HCT116 (cell line): ENCODE results near the gene GRM8. TPM values are rescaled to one million over a fixed set of nuclear protein-coding genes. Genes with fewer than 3 reads are reported as not detected.

Source experiments
- ATAC-seq: fragments of 200-7000 bp; cut with Tn5 transposase; 2 replicates; pipeline ENCODE4 v1.9.1; 2020; ENCODE audit warnings: mild to moderate bottlenecking, moderate library complexity
- BruUV-seq: library from RNA; stranded (reverse); fragments of 400-500 nt; replicated peaks from 2 replicates; lab custom pipeline; 2021; lab: Mats Ljungman, UMichigan
- CTCF ChIA-PET: fragments of 300-600 bp; sonication (Branson Sonifier 250); formaldehyde crosslinking; loops from one replicate; lab custom pipeline; 2021; ENCODE audit warnings: antibody characterized with exemption; lab: Charles Lee
- POLR2A ChIA-PET: fragments of 300-600, 350-600 bp; sonication (Branson Sonifier 250); formaldehyde crosslinking; loops from one replicate; lab custom pipeline; 2021; ENCODE audit warnings: antibody characterized with exemption; lab: Charles Lee
- RAD21 ChIA-PET, 2 experiments: fragments of 300-600 bp; sonication (Branson Sonifier 250); formaldehyde crosslinking; loops; one replicate each; lab custom pipeline; 2023; ENCODE audit warnings: low total read pairs in 2 of 2; ENCODE audit not compliant: uncharacterized antibody in 2 of 2, unreplicated experiment in 2 of 2, low non-redundant PET in 1 of 2; lab: Charles Lee
- DNase-seq: peaks from one replicate; pipeline ENCODE4 v3.0.0-alpha.2; 2010; ENCODE audit warnings: low read depth, low spot score
- H2AFZ ChIP-seq: fragments of 200-600 bp; shearing (Covaris generic), sonication (generic); 2 replicates; pipeline ENCODE4 v1.6.1; 2017; ENCODE audit warnings: low read depth, mixed run types, mixed read lengths, antibody characterized with exemption, low read length; ENCODE audit not compliant: poor library complexity, severe bottlenecking
- H3K27ac ChIP-seq: 2 replicates; pipeline ENCODE4 v1.5.1; 2012; ENCODE audit warnings: low read depth, low read length
- H3K27me3 ChIP-seq: fragments of 200-600 bp; sonication (generic); 2 replicates; pipeline ENCODE4 v1.6.1; 2016; ENCODE audit warnings: mixed run types, low read length, mixed read lengths; ENCODE audit not compliant: insufficient read depth
- H3K36me3 ChIP-seq, 2 experiments: fragments of 200-500 bp in 1 of 2; fragments of 200-600 bp in 1 of 2; sonication (Bioruptor generic) in 1 of 2; sonication (generic) in 1 of 2; 2 replicates each; pipeline versions ENCODE4 v1.5.1 to v1.6.1; 2014 to 2016; ENCODE audit warnings: low read length in 2 of 2, inconsistent platforms in 1 of 2, mixed read lengths in 1 of 2, mixed run types in 1 of 2; ENCODE audit not compliant: insufficient read depth in 2 of 2, control insufficient read depth in 1 of 2
- H3K4me1 ChIP-seq, 2 experiments: fragments of 200-600 bp in 1 of 2; sonication (generic) in 1 of 2; 2 replicates each; pipeline versions ENCODE4 v1.5.1 to v1.6.1; 2012 to 2017; ENCODE audit warnings: low read length in 2 of 2, inconsistent platforms in 1 of 2, mild to moderate bottlenecking in 1 of 2, mixed read lengths in 1 of 2, mixed run types in 1 of 2, moderate library complexity in 1 of 2; ENCODE audit not compliant: insufficient read depth in 2 of 2, control insufficient read depth in 1 of 2
- H3K4me2 ChIP-seq: fragments of 200-600 bp; sonication (generic); 2 replicates; pipeline ENCODE4 v1.6.1; 2017; ENCODE audit warnings: mixed run types, low read length, mixed read lengths
- H3K4me3 ChIP-seq, 2 experiments: fragments of 200-600 bp in 1 of 2; sonication (generic) in 1 of 2; replicated peaks in 1 of 2; 2 replicates each; pipeline ENCODE4 v1.5.1; 2011 to 2016; ENCODE audit warnings: low read length in 2 of 2, control low read depth in 1 of 2, low read depth in 1 of 2, mild to moderate bottlenecking in 1 of 2, mixed read lengths in 1 of 2, mixed run types in 1 of 2
- H3K79me2 ChIP-seq: fragments of 200-600 bp; sonication (generic); 2 replicates; pipeline ENCODE4 v1.6.1; 2017; ENCODE audit warnings: mild to moderate bottlenecking, mixed run types, low read length, moderate library complexity, mixed read lengths; ENCODE audit not compliant: insufficient read depth
- H3K9ac ChIP-seq: fragments of 200-600 bp; sonication (generic); 2 replicates; pipeline ENCODE4 v1.6.1; 2016; ENCODE audit warnings: low read length, mixed read lengths
- H3K9me2 ChIP-seq: fragments of 200-600 bp; sonication (generic), shearing (Covaris generic); 2 replicates; pipeline ENCODE4 v1.6.1; 2017; ENCODE audit warnings: mixed run types, mild to moderate bottlenecking, moderate library complexity; ENCODE audit not compliant: insufficient read depth
- H3K9me3 ChIP-seq, 2 experiments: fragments of 200-500 bp in 1 of 2; fragments of 200-600 bp in 1 of 2; sonication (Bioruptor generic) in 1 of 2; sonication (generic) in 1 of 2; 2 replicates each; pipeline ENCODE4 v1.6.1; 2014 to 2017; ENCODE audit warnings: low read length in 2 of 2, mixed read lengths in 2 of 2, inconsistent platforms in 1 of 2, low read depth in 1 of 2, mild to moderate bottlenecking in 1 of 2, mixed run types in 1 of 2, moderate library complexity in 1 of 2; ENCODE audit not compliant: control insufficient read depth in 1 of 2, insufficient read depth in 1 of 2
- H4K20me1 ChIP-seq: fragments of 200-600 bp; sonication (generic), shearing (Covaris generic); 2 replicates; pipeline ENCODE4 v1.6.1; 2017; ENCODE audit warnings: mixed run types, mild to moderate bottlenecking, moderate library complexity; ENCODE audit not compliant: insufficient read depth
- CEBPB ChIP-seq: IDR thresholded peaks from 2 replicates; pipeline ENCODE4 v1.6.1; 2012; ENCODE audit warnings: low read depth
- EGR1 ChIP-seq: IDR thresholded peaks from 2 replicates; pipeline ENCODE4 v1.6.1; 2012; ENCODE audit warnings: low read depth
- EZH2 ChIP-seq: fragments of 200-600 bp; sonication (generic); IDR thresholded peaks from 2 replicates; pipeline ENCODE4 v1.6.1; 2017; ENCODE audit warnings: antibody characterized with exemption, mixed run types
- JUND ChIP-seq: IDR thresholded peaks from 2 replicates; pipeline ENCODE4 v1.6.1; 2012
- POLR2AphosphoS5 ChIP-seq: IDR thresholded peaks from 2 replicates; pipeline ENCODE4 v1.6.1; 2011; ENCODE audit warnings: mild to moderate bottlenecking, low read depth, low read length, moderate library complexity
- RAD21 ChIP-seq: IDR thresholded peaks from 2 replicates; pipeline ENCODE4 v1.6.1; 2012; ENCODE audit warnings: low read depth, mild to moderate bottlenecking
- SRF ChIP-seq: IDR thresholded peaks from 2 replicates; pipeline ENCODE4 v1.6.1; 2012; ENCODE audit warnings: low read depth
- TCF7L2 ChIP-seq: IDR thresholded peaks from 2 replicates; pipeline ENCODE4 v1.7.0; 2011; ENCODE audit warnings: borderline replicate concordance, inconsistent platforms; ENCODE audit not compliant: insufficient read depth, insufficient read length; ENCODE audit errors: extremely low read depth
- intact Hi-C: fragments of 100-400 bp; cut with micrococcal nuclease; formaldehyde crosslinking; loops from 2 replicates; pipeline ENCODE4 v1.10.0; 2022
- total RNA-seq: library from RNA; stranded (reverse); gene quantifications from one replicate; pipeline ENCODE4 v1.2.1, GENCODE V29; 2021; ENCODE audit not compliant: unreplicated experiment
- TF ChIP-seq, protein P1 (sequence below): IDR thresholded peaks from 2 replicates; pipeline ENCODE4 v1.6.1; 2012

Gene GRM8
- total RNA-seq, 1 experiment from 2014 or later, result 0.05 TPM

DNA sequence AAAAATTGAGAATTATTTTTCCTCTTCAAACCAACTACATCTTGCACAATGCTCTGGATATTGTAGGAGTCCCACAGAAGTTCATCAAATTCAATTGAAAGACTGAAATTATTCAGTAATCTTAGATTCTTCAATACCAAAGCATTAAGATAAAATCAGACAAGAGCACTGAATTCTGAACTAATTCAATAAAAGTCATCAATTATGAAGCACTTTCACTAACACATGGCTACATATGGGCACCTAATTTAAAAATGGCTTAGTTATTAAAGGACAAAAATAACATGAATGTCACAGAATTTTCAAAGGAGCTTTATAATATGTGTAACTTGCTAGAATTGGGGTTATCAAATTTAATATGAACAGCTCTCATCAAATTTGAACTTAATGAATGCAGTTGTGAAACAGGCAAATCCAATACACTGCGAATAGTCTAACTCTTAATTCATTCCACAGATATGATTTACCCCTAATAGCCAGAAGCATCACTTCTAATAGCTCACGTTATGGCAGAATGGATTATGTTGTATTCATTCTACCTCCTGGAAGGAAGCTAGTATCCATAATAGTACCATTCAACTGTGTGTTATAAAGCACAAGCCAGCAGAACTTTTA lies 116.8 kb downstream of the GRM8 start:
- TF ChIP-seq CEBPB (no peak), EGR1 (no peak), EZH2 (no peak), RAD21 (no peak)
- TF ChIP-seq, protein P1, sequence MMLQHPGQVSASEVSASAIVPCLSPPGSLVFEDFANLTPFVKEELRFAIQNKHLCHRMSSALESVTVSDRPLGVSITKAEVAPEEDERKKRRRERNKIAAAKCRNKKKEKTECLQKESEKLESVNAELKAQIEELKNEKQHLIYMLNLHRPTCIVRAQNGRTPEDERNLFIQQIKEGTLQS, result no peak
- intact Hi-C loops, result no loop called here
- ChIA-PET CTCF (no interaction called here), RAD21 (no interaction called here), POLR2A (no interaction called here)
- H3K36me3 ChIP-seq, result no peaks in the 10 kb centered on the region
- H3K79me2 ChIP-seq, result no peaks in the 10 kb centered on the region
- 0 out of 2 replicates have a peak, but pooled peaks cover 4% of the 10 kb centered on the region for H3K27me3 ChIP-seq
- H4K20me1 ChIP-seq, result no peaks in the 10 kb centered on the region
- H3K27ac ChIP-seq, result no peak overlapping the region
- H3K4me3 ChIP-seq, result no peak overlapping the region
- H3K9me3 ChIP-seq, result no peaks in the 10 kb centered on the region
- H3K4me1 ChIP-seq, result no peaks in the 10 kb centered on the region
- no peak for DNase-seq
- H2AFZ ChIP-seq, result no peak overlapping the region
- H3K9ac ChIP-seq, result no peak overlapping the region
- H3K9me2 ChIP-seq, result no peaks in the 10 kb centered on the region
- no peak overlapping the region for H3K4me2 ChIP-seq
- BruUV-seq, result no TSS peak
- no peak for ATAC-seq

DNA sequence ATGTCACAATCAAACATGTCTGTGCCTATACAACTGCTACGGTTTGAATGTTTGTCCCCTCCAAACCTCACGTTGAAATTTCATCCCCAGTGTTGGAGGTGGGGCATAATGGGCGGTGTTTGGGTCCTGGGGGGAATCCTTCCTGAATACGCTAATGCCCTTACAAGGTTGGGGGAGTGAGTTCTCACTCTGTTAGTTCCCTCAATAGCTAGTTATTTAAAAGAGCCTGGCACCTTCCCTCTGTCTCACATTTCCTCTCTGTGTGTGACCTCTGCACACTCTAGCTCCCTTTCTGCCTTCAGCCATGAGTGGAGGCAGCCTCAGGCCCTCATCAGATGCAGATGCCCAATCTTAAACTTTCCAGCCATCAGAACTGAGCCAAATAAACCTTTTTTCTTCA lies 129.5 kb downstream of the GRM8 start:
- no peaks in the 10 kb centered on the region for H3K79me2 ChIP-seq
- H3K4me3 ChIP-seq, result no peak overlapping the region
- H3K4me2 ChIP-seq, result no peak overlapping the region
- no TSS peak for BruUV-seq
- ChIA-PET CTCF (no interaction called here), RAD21 (no interaction called here), POLR2A (no interaction called here)
- H3K9ac ChIP-seq, result no peak overlapping the region
- no peaks in the 10 kb centered on the region for H4K20me1 ChIP-seq
- ATAC-seq, result no peak
- H3K9me3 ChIP-seq, result no peaks in the 10 kb centered on the region
- 0 out of 2 replicates have a peak, but pooled peaks cover 22% of the 10 kb centered on the region for H3K27me3 ChIP-seq
- TF ChIP-seq JUND (no peak), SRF (no peak), TCF7L2 (no peak), POLR2AphosphoS5 (no peak)
- H3K4me1 ChIP-seq, result no peaks in the 10 kb centered on the region
- no peak overlapping the region for H2AFZ ChIP-seq
- no peak for DNase-seq
- no peak overlapping the region for H3K27ac ChIP-seq
- no peaks in the 10 kb centered on the region for H3K36me3 ChIP-seq
- intact Hi-C loops, result no loop called here
- no peaks in the 10 kb centered on the region for H3K9me2 ChIP-seq
